HG03025 (cell line): Measurements from ENCODE around the gene NEU1.
"Not testable (repeated sequence)": the region's sequence is repeated elsewhere in the genome, so short reads cannot be mapped to it uniquely, and the experiment has no call there.

Experiments used
- ATAC-seq: cut with Tn5 transposase; IDR thresholded peaks from one replicate; pipeline ENCODE4 v1.9.1; 2021; ENCODE audit warnings: mild to moderate bottlenecking, moderate library complexity; ENCODE audit not compliant: unreplicated experiment, low FRiP score

Gene NEU1

GRCh38 chr6:31862344-31863235 lies at the start of gene NEU1:
Gene NEU1, minus strand, starts transcription at chr6:31862821. Its CDS starts 45 bp downstream, at chr6:31862776.
- peak; percentile 83 for ATAC-seq

- no peak for ATAC-seq
These were observed 49.4 kb upstream of the NEU1 start for GRCh38 chr6:31911826-31912585.

GRCh38 chr6:31909298-31909697 lies 46.7 kb upstream of the NEU1 start:
- ATAC-seq: not testable (repeated sequence)

GRCh38 chr6:31908791-31909190 lies 46.2 kb upstream of the NEU1 start:
- no peak for ATAC-seq

- not testable (repeated sequence) for ATAC-seq
These were observed 45.6 kb upstream of the NEU1 start for GRCh38 chr6:31908255-31908654.

- ATAC-seq: no peak
These were observed 44.7 kb upstream of the NEU1 start for GRCh38 chr6:31907158-31907813.

- not testable (repeated sequence) for ATAC-seq
These were observed 44.1 kb upstream of the NEU1 start for GRCh38 chr6:31906727-31907126.

GRCh38 chr6:31906122-31906521 lies 43.5 kb upstream of the NEU1 start:
- ATAC-seq: no peak

GRCh38 chr6:31905041-31905440 lies 42.4 kb upstream of the NEU1 start:
- no peak for ATAC-seq

GRCh38 chr6:31903957-31904356 lies 41.3 kb upstream of the NEU1 start:
- no peak for ATAC-seq

GRCh38 chr6:31901953-31902643 lies 39.5 kb upstream of the NEU1 start, which contains the start of gene ZBTB12:
Gene ZBTB12, minus strand, starts transcription at chr6:31902086. Its CDS starts 781 bp downstream, at chr6:31901305.
- ATAC-seq: no peak

GRCh38 chr6:31901415-31901952 lies 38.9 kb upstream of the NEU1 start:
- ATAC-seq: no peak

- no peak for ATAC-seq
These were observed 38.3 kb upstream of the NEU1 start for GRCh38 chr6:31900917-31901414.

- no peak for ATAC-seq
These were observed 37.5 kb upstream of the NEU1 start for GRCh38 chr6:31899882-31900722.

GRCh38 chr6:31899215-31899614 lies 36.6 kb upstream of the NEU1 start:
- no peak for ATAC-seq

GRCh38 chr6:31898383-31899011 lies 35.9 kb upstream of the NEU1 start:
- no peak for ATAC-seq

GRCh38 chr6:31897612-31898382 lies 35.2 kb upstream of the NEU1 start, which contains the start of gene EHMT2:
Gene EHMT2, minus strand, starts transcription at chr6:31897698. Its CDS starts 21 bp downstream, at chr6:31897677.
- ATAC-seq: no peak
